ENCODE data around the gene SVBP. TPM values are rescaled to one million over a fixed set of nuclear protein-coding genes. Genes with fewer than 3 reads are reported as not detected.

Gene SVBP
- total RNA-seq, 1 experiment from 2014 or later: 41.3 TPM

GRCh38 chr1:42852608-42852980 is 35.4 kb upstream of the SVBP start:
- Histone ChIP-seq H2BK12ac (ENCODE audit: insufficient read length, low read depth, low read length) (no peak overlapping the region), H3K23me2 (ENCODE audit: insufficient read length, low read depth, low read length, poor library complexity, severe bottlenecking) (no peaks in the 10 kb centered on the region), H3T11ph (ENCODE audit: low read length) (no peak overlapping the region), H3K23ac (ENCODE audit: insufficient read length, low read depth, low read length) (no peak overlapping the region), H3K4me2 (ENCODE audit: insufficient read depth, insufficient read length, low read length) (no peak overlapping the region), H2AK5ac (ENCODE audit: insufficient read length, low read length) (no peak overlapping the region), H2BK5ac (ENCODE audit: insufficient read length, low read length) (no peak overlapping the region), H3K9me3 (ENCODE audit: control insufficient read depth, low read depth, low read length) (no peaks in the 10 kb centered on the region), H3K4me1 (ENCODE audit: insufficient read depth, low read length) (peaks cover 2% of the 10 kb centered on the region; the same call in 1 of the 2 replicates), H2AFZ (ENCODE audit: low read length) (no peak overlapping the region), H2BK120ac (ENCODE audit: low read depth, low read length, poor library complexity, severe bottlenecking) (no peak overlapping the region), H3K27me3 (ENCODE audit: insufficient read depth, low read length) (no peaks in the 10 kb centered on the region), H3K9ac (ENCODE audit: extremely low read depth, insufficient read length, low read length) (no peak overlapping the region), H3K56ac (ENCODE audit: insufficient read length, low read depth, low read length) (no peak overlapping the region), H4K8ac (replicated peaks; ENCODE audit: insufficient read length, low read depth, low read length) (no peak overlapping the region), H3K27ac (ENCODE audit: insufficient read length, low read depth, low read length) (no peak overlapping the region), H3K14ac (ENCODE audit: insufficient read depth, low read length) (no peak overlapping the region), H3K79me2 (ENCODE audit: insufficient read depth, low read length) (no peaks in the 10 kb centered on the region; the same call in 1 of the 2 replicates), H2BK15ac (ENCODE audit: low read depth, low read length) (no peak overlapping the region), H3K4ac (ENCODE audit: low read depth, low read length) (no peak overlapping the region), H2BK20ac (ENCODE audit: low read depth, low read length, poor library complexity, severe bottlenecking) (no peak overlapping the region), H3K18ac (ENCODE audit: insufficient read length, low read depth, low read length) (no peak overlapping the region), H4K20me1 (ENCODE audit: control insufficient read depth, insufficient read depth, insufficient read length) (no peaks in the 10 kb centered on the region), H4K91ac (ENCODE audit: insufficient read length, low read depth, low read length) (no peak overlapping the region), H3K79me1 (ENCODE audit: insufficient read depth, low read depth, low read length, poor library complexity, severe bottlenecking) (peaks cover 4% of the 10 kb centered on the region), H4K5ac (ENCODE audit: insufficient read length, low read depth, low read length) (no peak overlapping the region)
- Mint-ChIP-seq H3K36me3 (ENCODE audit: insufficient read depth in 1 of 3, low read depth in 3 of 3) (peaks cover 44 to 53% (median 52%) of the 10 kb centered on the region in 3 experiments), H3K9me3 (peaks cover 12% of the 10 kb centered on the region in 2 experiments; a peak in 4 of 5 replicates), H3K27me3 (ENCODE audit: low read depth) (peaks cover 3% of the 10 kb centered on the region), H3K4me1 (peaks cover 8 to 10% of the 10 kb centered on the region in 2 experiments), H3K4me3 (no peak overlapping the region), H3K27ac (no peak overlapping the region)
- TF ChIP-seq CTCF (conservative IDR thresholded peaks at IDR 0.05): no peak
- DNase-seq: no peak
- WGBS (ENCODE audit: extremely low coverage, insufficient read length, low lambda C conversion rate): no CpG with 5 or more reads among the region's 2 CpGs
